GM19467 (cell line): Measurements from ENCODE around the gene ZFYVE16.
"Not testable (repeated sequence)": the region's sequence is repeated elsewhere in the genome, so short reads cannot be mapped to it uniquely, and the experiment has no call there.

Experiments
- ATAC-seq: cut with Tn5 transposase; IDR thresholded peaks from one replicate; pipeline ENCODE4 v1.9.1; 2021; ENCODE audit warnings: mild to moderate bottlenecking, moderate library complexity; ENCODE audit not compliant: unreplicated experiment

The ZFYVE16 gene

GRCh38 chr5:80409367-80409966, 1.6 kb downstream of the ZFYVE16 start:
- ATAC-seq: no peak

DNA sequence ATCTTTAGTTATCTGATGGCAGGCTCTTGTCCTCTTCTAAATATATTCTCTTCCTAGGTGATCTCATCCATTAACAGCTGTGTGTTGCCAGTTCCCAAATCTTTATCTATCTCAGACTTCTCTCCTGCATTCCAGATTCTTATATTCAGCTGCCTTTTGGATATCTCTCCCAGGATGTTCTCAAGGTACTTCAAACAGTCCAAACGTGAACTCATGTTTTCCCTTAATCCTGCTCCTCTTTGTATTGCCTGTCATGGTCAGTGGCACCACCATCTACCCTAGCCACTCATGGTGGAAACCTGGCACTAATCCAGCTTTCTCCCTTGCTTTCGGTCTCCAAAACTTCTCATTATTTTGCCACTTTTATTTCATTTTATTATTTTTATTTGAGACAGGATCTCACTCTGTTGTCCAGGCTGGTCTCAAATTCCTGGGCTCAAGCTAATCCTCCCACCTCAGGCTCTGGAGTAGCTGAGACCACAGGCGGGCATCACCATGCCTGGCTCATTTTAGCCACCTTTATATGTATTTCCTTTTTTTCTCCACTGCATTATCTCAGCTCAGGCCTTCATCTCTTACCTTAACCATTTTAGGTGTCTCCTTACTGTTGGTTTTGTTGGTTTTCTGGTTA, 3.8 kb downstream of the ZFYVE16 start:
- no peak for ATAC-seq

DNA sequence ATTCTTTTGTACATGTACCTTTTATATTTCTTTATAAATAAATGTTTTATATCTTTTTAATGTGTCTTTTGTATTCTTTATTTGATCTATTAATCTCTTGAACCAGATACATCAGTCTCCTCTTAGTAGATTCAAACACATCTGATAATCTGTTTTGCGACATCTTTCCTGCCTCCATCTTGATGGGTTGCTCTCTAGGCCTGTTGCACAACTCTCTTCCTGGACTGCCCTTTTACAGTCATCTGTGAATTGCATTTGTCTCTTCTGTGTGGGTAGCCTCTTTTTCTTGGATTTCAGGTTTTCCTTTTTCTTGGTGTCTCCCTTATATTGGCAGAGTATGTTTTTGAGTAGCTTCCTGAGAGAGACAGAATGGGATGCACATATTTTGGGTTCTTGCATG, 6.2 kb downstream of the ZFYVE16 start:
- no peak for ATAC-seq

- no peak for ATAC-seq
These were observed 10.1 kb downstream of the ZFYVE16 start for GRCh38 chr5:80417973-80418372.

DNA sequence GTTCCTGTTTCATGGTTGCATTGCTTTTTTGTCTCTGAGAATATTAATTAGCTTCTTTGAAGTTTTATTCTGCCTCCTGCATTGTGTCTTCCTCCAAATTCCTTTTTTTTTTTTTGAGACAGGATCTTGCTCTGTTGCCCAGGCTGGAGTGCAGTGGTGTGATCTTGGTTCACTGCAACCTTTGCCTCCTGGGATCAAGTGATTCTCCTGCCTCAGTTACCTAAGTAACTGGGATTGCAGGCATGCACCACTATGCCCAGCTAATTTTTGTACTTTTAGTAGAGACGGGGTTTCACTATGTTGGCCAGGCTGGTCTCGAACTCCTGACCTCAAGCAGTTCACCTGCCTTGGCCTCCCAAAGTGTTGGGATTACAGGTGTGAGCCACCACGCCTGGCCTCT, 16.5 kb downstream of the ZFYVE16 start:
- ATAC-seq: not testable (repeated sequence)

- ATAC-seq: no peak
These were observed 27.6 kb downstream of the ZFYVE16 start for GRCh38 chr5:80435476-80435875.

DNA sequence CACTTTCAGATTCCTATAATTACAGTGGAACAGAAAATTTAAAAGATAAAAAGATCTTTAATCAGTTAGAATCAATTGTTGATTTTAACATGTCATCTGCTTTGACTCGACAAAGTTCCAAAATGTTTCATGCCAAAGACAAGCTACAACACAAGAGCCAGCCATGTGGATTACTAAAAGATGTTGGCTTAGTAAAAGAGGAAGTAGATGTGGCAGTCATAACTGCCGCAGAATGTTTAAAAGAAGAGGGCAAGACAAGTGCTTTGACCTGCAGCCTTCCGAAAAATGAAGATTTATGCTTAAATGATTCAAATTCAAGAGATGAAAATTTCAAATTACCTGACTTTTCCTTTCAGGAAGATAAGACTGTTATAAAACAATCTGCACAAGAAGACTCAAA, 29.5 kb downstream of the ZFYVE16 start:
- no peak for ATAC-seq

GRCh38 chr5:80438739-80439138, 30.9 kb downstream of the ZFYVE16 start:
- ATAC-seq: no peak

GRCh38 chr5:80439213-80439612, 31.3 kb downstream of the ZFYVE16 start:
- ATAC-seq: no peak

DNA sequence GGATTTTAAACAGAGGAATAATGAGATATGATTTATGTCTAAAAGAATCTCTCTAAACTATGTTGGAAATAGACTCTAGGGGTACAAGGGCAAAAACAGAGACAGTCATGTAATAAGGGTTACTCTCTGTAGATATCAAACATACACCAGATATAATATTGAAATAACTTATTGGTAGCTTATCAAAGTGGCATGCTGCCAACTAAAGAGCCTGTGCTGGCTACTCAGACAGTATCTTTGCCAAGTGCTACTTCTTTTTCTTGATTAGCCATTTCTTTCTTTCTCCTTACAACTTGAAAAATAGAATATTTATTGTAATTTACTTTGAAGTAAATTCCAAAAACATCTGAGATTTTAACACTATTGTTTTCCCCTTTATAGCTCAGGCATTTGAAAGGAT, 34.9 kb downstream of the ZFYVE16 start:
- ATAC-seq: no peak

GRCh38 chr5:80453366-80453765, 45.5 kb downstream of the ZFYVE16 start:
- ATAC-seq: no peak

DNA sequence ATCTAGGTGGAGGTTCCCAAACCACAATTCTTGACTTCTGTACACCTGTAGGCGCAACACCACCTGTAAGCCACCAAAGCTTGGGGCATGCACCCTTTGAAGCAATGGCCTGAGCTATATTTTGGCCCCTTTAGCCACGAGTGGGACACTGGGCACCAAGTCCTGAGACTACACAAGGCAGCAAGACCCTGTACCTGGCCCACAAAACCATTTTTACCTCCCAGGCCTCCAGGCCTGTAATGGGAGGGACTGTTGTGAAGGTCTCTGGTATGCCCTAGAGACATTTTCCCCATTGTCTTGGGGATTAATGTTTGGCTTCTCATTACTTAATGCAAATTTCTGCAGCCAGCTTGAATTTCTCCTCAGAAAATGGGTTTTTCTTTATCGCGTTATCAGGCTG, 55.4 kb downstream of the ZFYVE16 start:
- ATAC-seq: no peak

GRCh38 chr5:80466669-80467485, 59.0 kb downstream of the ZFYVE16 start:
- ATAC-seq: no peak

DNA sequence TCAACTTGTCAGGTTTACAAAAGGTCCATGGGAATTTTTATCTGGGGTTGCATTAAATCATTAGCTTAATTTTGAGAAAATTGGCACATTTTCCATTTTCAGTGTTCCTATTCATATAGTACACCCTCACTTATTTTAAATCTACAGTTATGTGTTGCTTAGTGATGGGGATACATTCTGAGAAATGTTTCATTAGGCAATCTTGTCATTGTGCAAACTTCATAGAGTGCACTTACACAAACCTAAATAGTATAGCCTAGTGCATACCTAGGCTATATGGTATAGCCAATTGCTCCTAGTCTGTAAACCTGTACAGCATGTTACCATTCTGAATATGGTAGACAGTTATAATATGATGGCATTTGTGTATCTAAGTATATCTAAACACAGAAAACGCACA, 60.3 kb downstream of the ZFYVE16 start:
- no peak for ATAC-seq

GRCh38 chr5:80470631-80471030, 62.8 kb downstream of the ZFYVE16 start:
- ATAC-seq: not testable (repeated sequence)

- no peak for ATAC-seq
These were observed 67.1 kb downstream of the ZFYVE16 start for GRCh38 chr5:80474929-80475328.

DNA sequence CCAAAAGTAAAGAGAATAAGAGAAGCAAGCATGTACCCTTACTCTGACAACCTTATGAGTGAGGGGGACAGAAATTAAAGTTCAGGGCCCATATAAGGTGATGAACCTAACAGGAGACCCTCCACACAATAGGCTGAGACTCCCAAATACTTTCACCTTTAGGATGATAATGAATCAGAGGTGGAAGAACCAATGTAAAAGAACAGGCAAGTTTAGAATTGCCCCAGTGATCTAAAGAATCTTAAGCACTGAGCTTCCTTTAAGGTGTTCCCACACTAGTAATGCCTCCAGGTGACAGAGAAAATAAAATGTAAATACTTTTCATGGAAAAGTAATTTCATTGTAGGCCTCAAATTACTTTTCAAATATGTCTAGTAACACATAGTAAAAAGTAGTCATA, 71.8 kb downstream of the ZFYVE16 start:
- ATAC-seq: no peak

GRCh38 chr5:80480354-80480753, 72.5 kb downstream of the ZFYVE16 start:
- no peak for ATAC-seq

- ATAC-seq: no peak
These were observed 73.4 kb downstream of the ZFYVE16 start for GRCh38 chr5:80481019-80481893.

- ATAC-seq: no peak
These were observed 74.7 kb downstream of the ZFYVE16 start for GRCh38 chr5:80482578-80482977.

- no peak for ATAC-seq
These were observed 75.9 kb downstream of the ZFYVE16 start for GRCh38 chr5:80483636-80484232.
